GM18858 (cell line): ENCODE results near the gene PLK5.
"Not testable (repeated sequence)": the region's sequence is repeated elsewhere in the genome, so short reads cannot be mapped to it uniquely, and the experiment has no call there.

Source experiments
- ATAC-seq: cut with Tn5 transposase; IDR thresholded peaks from one replicate; pipeline ENCODE4 v1.9.1; 2021; ENCODE audit not compliant: unreplicated experiment

Gene PLK5, protein sequence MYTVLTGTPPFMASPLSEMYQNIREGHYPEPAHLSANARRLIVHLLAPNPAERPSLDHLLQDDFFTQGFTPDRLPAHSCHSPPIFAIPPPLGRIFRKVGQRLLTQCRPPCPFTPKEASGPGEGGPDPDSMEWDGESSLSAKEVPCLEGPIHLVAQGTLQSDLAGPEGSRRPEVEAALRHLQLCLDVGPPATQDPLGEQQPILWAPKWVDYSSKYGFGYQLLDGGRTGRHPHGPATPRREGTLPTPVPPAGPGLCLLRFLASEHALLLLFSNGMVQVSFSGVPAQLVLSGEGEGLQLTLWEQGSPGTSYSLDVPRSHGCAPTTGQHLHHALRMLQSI

DNA sequence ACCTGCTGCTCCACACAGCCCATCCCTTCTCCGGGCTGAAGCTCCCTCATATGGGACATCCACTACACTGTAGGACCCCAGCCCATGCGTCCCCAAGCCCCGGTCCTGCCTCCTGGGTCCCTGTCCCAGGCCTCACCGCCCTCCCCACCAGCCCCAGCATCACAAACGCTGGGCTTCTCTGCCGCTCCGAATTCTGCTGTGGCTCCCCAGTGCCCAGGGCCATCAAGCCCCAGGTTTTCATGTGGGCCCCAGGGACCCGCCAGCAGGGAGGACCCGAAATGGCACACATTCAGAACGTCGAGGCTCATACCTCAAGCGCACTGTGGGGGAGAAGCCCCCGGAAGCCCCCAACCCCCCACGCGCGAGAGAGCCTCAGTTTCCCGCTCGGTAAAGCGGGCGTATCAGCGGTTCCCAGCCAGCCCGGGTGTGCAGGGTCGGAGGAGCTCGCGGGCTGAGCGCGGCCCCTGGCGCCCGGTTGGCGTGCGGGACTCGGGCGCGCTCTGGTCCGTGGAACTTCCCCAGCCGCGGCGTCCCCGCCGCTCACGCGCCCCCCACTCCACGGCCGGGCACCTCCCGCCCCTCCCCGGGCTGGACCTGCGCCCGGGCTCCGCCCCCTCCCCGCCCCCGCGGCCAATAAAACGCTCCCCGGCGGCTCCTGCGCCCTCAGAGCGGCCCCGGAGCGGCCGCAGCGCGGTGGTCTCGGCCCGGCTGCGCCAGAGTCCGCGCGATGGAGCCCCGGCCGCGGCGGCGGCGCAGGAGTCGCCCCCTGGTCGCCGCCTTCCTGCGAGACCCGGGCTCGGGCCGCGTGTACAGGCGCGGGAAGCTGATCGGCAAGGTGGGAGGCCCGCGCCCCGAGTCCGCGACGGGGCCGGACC lies at the start of gene PLK5:
TSS of gene PLK5 (plus strand) at position 666 of the 875 bp plus-strand sequence. CDS start 2,920 bp downstream, outside the sequence.
- ATAC-seq: no peak

DNA sequence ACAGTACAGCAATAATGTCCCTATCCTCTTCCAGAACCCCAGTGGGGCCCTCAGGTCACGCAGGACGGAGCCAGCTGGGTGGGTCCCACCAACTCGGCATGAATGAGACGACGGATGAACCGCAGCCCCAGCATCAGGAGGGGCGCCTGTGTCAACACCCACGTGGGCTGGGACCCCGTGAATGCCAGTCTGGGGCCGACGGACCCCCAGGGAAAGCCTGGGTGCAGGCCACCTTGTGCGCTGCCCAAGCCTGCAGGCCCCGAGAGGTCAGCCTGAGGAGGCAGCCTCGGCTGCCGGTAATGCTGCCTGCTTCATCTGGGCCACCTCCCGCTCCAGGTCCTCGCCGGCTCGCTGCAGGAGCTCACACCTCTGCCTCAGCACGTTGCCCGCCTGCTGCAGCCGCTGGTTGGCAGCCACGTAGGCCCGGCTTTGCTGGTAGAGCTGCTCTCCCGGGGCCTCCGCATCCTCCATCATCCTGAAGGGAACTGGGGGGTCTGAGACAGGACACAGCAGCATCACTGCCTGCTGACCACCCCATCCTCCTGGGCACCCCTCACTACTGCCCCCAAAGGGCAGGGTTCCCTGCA lies 49.0 kb upstream of the PLK5 start:
- no peak for ATAC-seq

DNA sequence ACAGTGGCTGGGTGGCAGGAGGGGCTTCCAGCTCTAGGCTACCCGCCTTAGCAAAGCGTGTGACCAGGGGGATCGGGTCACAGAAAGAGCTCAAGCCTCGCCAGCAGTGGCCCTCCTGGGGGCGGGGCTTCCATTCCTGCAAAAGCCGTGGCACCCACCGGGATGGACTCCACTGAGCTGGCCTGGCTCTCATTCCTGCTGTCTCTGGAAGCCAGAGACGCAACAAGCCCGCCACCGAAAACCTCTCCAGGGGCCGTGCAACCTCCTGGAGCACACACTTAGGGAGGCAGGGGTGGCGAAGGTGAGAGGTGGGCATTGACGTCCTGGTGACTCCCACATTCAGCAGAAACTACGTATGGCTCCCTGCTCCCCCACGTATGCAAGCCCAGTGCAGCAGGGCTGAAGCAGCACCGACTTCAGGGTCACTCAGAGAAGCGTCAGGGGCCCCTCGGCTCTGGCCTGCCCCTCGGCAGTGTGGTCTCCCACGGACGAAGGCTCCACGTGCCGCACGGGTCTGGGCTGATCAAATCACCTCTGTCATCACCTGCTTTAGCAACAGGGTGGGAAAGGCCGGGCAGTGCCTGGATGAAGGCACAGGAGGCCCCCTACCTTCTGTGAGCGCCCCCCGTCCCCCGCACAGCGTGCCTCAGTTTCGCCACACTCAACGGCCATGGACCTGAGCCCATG lies 48.0 kb upstream of the PLK5 start:
- ATAC-seq: no peak

DNA sequence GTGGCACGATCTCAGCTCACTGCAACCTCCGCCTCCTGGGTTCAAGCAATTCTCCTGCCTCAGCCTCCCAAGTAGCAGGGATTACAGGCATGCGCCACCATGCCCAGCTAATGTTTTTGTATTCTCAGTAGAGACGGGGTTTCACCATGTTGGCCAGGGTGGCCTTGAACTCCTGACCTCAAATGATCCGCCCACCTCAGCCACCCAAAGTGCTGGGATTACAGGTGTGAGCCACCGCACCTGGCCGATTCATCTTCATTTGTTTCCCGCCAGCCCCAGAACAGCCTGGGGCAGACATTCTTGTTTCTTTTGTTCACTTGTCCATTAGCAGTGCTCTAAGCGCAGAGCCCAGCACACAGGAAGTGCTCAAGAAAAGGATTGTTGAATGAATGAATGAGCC lies 46.8 kb upstream of the PLK5 start:
- ATAC-seq: not testable (repeated sequence)

DNA sequence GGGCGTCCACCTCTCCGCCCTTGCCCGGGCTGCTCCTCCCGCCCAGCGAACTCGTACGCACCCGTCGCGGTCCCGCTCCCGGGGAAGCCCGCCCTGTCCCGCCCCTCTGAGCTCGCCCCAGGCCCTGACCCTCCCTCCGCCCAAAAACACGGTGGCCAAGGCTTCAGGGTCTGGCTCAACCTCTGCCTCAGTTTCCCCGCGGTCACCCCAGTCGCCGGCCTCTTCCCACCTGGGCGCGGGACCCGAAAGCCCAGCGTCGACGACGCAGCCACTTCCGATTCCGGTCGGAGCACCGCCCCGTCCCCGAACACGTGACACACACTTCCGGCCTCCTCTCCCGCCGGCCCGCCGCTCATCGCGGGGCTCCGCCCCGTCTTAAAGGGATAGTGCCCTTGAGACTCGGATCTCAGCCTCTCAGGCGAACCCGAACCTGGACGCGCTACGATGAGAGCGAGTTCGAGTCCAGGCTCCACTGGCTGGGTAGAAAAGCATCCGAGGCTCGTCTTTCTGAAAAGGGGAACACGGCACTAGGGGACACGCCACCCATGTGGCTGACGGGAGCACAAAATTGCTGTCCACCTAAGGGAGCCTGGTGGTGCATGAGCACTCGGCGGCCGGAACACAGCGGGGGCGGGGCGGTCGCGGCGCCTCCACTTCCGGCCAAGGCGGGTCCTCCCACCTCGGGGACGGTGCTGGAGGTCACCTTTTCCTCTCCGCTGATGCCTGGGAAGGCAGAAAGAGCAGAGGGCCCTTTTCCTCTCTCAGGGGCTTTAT lies 44.8 kb upstream of the PLK5 start, which contains the start of gene C19orf25:
TSS of gene C19orf25 (minus strand) at position 282 of the 774 bp plus-strand sequence. CDS start 312 bp downstream, outside the sequence.
- peak; percentile 68 for ATAC-seq

DNA sequence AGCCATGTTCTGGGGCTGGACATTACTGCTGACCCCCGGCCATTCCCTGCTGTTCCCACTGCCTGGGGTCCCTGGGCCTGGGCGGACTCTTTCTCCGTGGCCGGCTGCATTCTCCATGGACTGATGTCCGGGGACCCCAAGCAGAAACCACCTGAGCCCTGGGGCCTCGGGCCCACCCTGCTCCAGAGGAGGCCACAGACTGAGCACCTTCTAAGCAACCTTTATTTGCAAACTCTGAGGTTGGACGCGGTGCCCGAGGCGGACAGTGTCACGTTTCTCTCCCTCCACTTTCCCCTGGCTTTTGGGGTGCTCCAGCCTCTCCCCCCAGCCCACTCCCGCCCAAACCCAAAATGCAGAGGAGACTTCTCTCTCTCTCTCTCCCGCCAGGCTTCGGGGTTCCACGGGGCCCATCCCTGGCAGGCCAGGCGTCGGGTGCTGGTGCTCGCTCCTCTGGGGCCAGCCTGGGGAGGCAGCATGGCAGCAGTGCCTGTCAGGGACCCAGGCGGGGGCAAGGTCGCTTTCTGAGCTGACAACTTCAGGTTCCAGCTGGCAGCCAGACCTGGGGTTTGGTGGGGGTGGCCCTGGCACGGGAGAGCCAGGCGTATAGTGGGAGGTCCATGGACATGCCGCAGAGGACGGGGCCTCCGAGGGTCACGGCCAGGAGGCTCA lies 42.5 kb upstream of the PLK5 start:
- no peak for ATAC-seq

DNA sequence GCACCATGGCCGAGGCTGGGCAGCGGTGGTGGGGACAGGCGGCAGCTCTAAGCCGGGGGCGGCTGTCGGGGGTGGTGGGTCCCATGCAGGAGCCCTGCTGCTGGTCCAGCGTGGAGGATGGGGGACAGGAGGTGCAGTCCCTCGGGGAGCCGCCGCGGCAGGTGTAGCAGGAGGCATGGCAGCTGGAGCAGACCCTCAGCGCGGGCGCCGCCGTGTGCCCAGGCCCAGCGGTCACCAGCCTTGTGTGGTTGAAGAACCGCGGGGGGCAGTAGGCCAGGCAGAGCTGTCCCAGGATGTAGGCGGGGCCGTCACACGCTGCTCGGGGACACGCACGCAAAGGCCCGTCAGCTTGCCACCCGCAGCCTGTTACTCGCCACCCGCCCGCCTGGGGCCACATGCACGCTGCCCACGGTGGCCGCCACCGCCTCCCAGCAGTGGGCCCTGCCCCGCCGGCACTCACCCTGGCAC lies 42.0 kb upstream of the PLK5 start:
- no peak for ATAC-seq

DNA sequence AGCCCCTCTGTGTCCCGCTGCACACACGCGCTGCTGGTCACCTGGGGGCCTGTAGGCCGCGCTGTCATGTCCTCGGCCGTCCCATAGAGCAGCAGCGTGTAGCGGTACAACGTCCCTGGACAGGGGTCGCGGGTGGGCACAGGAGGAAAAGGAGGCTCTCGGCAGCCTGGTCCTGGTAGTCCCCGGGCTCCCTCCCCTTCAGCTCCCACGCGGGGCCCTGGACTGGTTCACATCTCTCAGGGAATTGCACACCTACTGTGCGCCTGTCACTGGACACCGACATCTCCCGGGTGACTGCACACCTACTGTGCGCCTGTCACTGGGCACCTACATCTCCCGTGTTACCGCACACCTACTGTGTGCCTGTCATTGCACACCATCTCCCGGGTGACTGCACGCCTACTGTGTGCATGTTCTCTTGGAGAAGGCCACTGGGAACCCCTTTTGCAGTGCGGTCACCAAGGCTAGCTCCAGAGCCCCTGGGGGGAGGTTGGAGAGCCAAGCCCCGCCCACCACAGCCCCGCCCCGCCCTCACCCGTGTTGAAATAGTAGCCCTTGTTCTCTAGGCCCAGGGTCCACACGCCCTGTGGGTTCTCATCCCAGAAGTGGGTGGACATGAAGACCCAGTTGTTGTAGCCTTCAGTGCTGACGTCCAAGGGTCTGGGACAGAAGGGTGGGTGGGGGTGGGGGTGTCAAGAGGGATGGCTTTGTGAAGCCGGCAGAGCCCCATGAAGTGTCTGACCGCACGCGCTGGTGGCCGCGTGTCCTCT lies 41.3 kb upstream of the PLK5 start:
- no peak for ATAC-seq

DNA sequence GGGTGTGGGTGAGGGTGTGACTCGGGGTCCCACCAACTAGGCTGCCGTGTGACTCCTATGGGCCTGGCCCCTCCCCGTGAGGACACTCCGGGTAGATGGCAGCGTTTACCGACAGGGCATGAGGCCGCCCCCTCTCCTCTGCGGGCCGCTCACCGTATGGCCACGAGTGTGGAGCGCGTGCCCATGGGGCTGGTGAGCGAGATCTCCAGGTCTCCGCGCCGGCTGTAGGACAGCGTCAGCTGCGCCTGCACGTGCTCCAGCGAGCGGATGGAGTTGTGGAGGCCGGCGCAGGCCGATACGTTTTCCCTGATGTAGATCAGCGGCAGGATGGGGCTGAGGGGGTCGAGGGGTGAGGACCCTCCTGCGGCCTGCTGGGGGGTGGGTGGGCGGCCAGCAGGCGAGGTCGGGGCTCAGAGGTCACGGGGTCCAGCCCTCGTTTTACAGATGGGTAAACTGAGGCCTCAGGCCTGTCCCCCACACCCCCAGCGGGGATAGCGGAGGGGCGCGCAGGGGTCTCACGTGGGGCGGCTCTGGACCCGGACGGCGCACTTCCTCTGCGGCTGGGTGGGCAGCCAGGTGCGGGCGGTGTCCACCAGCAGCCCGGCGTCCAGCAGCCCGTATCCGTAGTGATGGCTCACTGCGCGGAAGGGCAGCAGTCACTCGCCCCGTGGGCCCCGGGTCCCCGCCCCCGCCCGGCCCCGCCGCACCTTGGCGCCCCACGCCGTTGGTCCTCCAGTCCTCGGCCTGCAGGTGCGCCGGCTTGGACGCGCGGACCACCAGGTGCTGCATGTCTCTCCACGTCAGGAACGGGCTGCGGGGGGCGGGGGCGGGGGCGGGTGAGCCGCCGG lies 40.5 kb upstream of the PLK5 start:
- ATAC-seq: no peak

DNA sequence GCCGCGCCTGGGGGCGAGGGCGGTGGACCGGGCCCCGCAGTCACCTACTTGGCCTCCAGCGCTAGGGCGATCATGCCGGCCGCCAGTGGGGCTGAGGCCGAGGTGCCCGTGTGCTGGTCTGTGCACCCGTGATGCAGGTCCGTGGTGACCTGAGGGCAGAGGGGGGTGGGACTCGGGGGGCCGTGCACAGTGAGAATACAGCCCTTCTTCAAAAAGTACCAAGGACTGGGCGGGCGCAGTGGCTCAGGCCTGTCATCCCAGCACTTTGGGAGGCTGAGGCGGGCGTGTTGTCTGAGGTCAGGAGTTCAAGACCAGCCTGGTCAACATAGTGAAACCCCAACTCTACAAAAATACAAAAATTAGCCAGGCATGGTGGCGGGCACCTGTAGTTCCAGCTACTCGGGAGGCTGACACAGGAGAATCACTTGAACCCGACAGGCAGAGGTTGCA lies 39.9 kb upstream of the PLK5 start:
- ATAC-seq: no peak

DNA sequence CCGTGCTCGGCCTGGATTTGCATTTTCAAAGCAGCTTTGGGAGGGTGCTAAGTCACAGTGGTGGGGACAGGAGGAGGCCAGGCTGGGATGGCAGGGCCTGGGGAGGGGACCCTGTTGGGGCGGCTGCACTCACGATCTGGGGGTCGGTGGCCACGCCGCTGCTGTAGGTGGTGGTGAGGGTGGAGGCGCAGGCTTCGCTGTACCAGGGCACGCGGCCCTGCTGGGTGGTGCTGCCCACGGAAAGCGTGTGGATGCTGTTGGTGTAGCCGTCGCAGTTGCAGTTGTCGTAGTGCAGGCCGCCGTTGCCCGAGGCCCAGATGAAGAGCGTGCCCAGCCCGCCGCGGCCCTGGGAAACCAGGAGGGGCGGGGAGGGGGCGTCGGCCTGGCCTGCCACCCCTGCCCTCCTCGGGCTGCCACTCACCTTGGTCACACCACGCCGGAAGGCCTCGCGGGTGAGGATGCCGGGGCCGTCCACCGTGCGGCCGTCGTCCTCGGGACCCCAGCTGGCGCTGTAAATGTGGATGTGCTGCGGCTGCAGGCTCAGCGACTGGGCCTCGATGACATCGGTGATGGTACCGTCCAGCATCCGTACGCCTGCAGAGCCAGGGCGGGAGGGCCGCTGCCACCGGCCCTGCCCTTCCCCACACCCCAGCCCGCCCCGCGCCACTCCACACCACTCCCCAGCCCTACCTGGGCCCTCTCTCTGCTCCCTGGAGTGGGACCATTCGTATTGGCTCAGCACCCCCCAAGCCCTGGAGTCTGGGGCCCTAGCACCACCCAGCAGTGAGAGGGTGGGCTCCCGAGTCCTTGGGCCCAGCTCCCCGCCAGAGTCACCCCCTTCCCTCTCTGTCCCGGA lies 36.9 kb upstream of the PLK5 start:
- ATAC-seq: no peak

DNA sequence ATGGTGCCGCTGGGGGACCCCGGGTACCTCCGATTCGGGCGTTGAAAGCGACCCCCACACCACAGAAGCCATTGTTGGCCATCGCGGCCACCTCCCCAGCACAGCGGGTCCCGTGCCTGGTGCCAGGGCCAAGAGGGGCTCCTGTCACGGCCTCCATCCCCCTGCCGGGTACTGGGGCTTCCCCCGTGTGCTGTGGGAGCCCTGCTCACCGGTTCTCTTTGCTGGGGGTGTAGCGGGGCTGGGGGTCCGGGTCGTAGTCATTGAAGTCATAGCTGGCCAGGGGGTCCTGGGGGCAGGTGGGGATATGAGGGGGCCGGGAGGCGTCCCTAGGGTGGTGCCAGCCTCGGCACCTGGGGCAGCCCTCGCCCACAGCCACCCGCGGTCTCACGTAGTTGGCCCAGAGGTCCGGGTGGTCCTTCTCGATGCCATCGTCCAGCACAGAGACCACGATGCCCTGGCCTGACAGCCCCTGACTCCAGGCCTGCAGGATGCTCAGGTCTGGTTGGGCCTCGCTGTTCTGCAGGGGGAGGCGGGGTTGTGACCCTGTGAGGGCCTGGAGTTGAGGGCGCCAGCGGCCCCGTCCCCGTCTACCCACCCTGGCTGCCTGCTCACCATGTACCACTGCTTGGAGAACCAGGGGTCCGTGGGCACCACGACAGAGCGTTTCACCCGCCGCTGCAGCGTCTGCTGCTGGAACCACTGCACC lies 36.1 kb upstream of the PLK5 start:
- ATAC-seq: no peak

DNA sequence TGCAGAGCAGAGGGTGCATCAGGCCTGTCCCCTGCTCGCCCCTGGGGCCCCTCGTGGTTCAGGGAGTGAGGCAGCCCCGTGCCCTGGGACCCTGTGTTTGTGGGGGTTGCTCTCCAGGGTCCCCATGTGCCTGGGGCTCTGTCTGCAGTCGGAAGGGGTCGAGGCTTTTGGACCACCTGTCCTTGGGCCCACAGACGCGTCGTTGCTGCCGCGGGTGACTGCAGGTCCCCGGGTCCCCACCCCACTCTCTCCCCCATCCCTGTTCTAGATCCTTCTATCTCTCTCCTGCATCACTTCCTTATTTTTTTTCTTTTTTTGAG lies 35.6 kb upstream of the PLK5 start:
- no peak for ATAC-seq

DNA sequence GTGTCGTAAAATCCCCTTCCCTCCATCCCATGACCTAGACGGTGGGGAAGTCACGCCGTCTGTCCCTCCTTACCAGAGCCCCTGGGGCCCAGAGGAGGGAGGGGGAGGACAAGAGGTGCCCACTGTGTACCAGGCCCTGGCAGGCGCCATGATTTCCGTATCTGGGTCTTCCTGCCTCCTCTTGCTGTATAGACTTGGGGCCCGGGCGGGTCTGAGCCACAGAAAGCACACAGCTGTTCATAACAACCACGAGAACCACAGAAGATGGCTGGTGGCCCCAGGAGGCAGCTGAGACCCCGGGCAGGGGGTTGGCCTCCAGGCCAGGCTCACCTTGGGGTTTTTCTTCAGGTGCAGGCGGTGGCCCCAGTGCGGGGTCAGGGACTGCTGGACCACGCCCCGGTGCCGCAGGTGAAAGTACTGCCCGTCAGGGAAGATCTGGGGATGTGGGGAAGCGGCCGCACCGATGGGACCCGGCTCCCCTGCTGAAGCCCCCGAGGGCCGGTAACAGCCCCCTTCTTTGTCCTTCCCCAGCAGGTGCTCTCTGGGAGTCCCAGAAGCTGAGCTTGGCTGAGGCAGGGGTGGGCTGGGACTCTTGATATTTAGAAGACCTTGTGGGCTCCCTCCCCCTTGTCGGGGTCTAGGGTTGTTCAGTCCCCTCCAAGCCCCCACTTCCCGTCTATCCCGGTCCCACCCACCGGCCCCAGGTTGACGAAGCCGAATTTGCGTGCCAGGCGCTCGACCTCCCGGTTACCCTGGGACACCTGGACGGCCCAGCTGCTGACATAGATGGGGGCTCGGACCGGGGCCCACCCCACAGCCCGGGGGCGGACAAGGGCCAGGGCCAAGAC lies 34.2 kb upstream of the PLK5 start:
- no peak for ATAC-seq

DNA sequence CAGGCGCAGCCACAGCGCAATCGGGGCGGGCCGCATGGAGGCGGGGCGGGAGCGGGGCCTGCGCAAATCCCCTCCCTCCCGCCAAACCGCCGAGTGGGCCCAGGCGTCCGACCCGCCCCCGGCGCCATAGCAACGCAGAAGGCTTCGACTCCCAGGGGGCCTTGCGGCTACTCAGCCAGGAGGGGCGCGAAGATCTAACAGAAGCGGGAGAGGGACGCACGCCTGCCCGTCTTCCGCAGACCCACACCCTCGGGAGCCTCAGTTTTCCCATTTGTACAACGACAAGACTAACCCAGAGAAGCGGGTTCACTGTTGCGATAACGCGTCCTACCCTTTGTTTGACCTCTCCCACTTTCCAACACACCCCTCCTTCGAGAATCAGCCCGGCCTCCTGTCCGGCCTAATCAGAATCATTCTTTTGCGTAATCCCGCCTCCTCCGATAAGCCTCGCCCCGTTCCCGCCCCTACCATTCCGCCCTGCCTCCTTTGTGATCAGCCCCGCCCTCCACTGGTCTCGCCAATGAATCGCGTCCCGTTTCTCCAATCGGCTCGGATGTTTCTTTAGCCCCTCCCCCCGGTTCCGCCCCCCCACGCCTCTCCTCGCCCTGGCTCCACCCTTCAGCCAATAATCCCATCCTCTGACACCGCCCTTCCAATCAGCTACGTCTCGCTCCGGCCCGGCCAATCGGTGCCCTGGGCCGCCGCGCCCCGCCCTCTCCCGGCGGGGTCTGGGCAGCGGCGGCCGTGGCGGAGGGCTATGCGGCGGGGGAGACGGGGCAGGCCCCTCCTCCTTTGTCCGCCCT lies 33.4 kb upstream of the PLK5 start, which contains the start of gene PCSK4:
TSS of gene PCSK4 (minus strand) at position 40 of the 803 bp plus-strand sequence. CDS start at position 36, 4 bp downstream.
- peak; percentile 71 for ATAC-seq
